GM12865 (cell line): ENCODE measurements around the gene WFDC9.

Experiments used
- DNase-seq: peaks from one replicate; pipeline ENCODE4 v3.0.0; 2010; ENCODE audit warnings: low read depth
- H3K4me3 ChIP-seq: 2 replicates; pipeline ENCODE4 v1.5.1; 2011; ENCODE audit warnings: mild to moderate bottlenecking, low read depth, low read length, control low read depth
- TF ChIP-seq, protein P1 (sequence below): IDR thresholded peaks from 2 replicates; pipeline ENCODE4 v1.5.1; 2011; ENCODE audit warnings: low read length, control low read depth, low read depth, inconsistent platforms; ENCODE audit not compliant: insufficient read depth; ENCODE audit errors: missing control alignments

The WFDC9 gene

GRCh38 chr20:45621593-45621992 is 9.5 kb downstream of the WFDC9 start:
- H3K4me3 ChIP-seq = no peak overlapping the region
- DNase-seq = no peak
- TF ChIP-seq, protein P1, sequence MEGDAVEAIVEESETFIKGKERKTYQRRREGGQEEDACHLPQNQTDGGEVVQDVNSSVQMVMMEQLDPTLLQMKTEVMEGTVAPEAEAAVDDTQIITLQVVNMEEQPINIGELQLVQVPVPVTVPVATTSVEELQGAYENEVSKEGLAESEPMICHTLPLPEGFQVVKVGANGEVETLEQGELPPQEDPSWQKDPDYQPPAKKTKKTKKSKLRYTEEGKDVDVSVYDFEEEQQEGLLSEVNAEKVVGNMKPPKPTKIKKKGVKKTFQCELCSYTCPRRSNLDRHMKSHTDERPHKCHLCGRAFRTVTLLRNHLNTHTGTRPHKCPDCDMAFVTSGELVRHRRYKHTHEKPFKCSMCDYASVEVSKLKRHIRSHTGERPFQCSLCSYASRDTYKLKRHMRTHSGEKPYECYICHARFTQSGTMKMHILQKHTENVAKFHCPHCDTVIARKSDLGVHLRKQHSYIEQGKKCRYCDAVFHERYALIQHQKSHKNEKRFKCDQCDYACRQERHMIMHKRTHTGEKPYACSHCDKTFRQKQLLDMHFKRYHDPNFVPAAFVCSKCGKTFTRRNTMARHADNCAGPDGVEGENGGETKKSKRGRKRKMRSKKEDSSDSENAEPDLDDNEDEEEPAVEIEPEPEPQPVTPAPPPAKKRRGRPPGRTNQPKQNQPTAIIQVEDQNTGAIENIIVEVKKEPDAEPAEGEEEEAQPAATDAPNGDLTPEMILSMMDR = no peak

DNA sequence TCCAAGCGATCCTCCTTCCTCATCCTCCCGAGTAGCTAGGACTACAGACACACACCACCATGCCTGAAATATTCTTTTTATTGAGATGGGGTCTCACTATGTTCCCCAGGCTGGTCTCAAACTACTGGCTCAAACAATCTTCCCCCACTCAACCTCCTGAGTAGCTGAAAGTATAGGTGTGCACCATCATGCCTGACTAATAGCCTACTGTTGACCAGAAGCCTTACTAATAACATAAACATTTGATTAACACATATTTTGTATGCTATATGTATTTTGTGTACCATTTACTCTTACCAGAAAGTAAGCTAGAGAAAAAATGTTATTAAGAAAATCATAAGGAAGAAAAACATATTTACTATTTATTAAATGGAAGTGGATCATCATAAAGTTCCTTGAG is 13.5 kb downstream of the WFDC9 start:
- TF ChIP-seq, protein P1 = no peak
- no peak for DNase-seq
- no peak overlapping the region for H3K4me3 ChIP-seq

DNA sequence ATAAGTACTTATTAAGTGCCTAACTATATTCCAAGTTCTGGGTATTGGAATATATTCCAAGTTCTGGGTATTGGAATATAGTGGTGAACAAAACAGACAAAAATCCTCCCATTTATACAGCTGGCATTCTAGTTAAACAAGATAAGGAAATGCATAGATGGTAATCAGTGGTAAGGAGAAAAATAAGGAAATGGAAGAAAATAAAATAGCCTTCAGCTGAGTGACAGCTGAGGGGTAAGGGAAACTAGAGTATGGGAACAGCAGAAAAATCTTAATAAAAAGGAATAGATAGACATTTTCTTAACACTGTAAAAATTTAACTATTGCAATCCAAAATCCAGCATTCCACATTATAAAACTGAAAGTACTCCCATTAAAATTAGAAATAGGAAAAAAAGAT is 18.8 kb downstream of the WFDC9 start:
- H3K4me3 ChIP-seq = no peak overlapping the region
- DNase-seq = no peak
- TF ChIP-seq, protein P1 = no peak

- DNase-seq = no peak
- H3K4me3 ChIP-seq = no peak overlapping the region
- TF ChIP-seq, protein P1 = no peak
These were observed 20.0 kb downstream of the WFDC9 start for GRCh38 chr20:45611054-45611453.

DNA sequence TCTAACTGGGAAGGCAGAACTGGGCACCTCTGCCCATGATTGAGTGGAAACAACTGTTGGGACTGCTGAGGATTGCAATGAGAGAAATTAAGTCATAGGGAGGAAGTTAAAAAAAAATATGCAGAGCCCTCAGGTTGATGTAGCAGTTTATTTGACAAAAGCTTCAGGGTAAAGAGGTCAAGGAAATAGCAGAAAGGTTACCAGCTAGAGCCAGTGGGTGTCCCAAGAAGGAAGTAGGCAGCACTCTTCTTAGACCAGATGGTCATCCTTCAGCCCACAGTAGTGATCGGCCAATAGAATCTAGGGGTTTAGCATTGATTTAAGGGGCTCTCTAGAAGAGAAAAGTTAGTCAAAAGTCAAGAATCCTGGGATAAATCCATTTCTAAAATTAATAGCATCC is 23.3 kb downstream of the WFDC9 start:
- TF ChIP-seq, protein P1 = no peak
- no peak for DNase-seq
- no peak overlapping the region for H3K4me3 ChIP-seq

DNA sequence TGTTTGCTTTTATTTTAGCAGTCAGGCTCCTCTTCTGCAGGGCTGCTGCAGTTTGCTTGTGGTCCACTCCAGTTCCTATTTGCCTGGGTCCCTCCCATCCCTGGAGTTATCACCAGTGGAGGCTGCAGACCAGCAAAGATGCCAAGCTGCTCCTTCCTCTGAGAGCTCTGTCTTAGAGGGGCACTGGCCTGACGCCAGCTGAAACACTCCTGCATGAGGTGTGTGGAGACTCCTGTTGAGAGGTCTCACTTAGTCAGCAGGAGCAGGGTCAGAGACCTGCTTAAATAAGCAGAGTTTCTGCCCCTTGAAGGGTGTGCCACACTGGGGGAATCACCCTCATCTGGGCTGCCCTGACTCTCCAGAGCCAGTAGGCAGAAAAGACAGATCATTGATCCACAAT is 35.8 kb downstream of the WFDC9 start:
- DNase-seq = no peak
- TF ChIP-seq, protein P1 = no peak
- no peak overlapping the region for H3K4me3 ChIP-seq

- H3K4me3 ChIP-seq = no peak overlapping the region
- TF ChIP-seq, protein P1 = no peak
- DNase-seq = no peak
These were observed 37.6 kb downstream of the WFDC9 start for GRCh38 chr20:45593498-45593897.
